ENCODE results near the gene LRRC8B. TPM values are rescaled to one million over a fixed set of nuclear protein-coding genes. Genes with fewer than 3 reads are reported as not detected.

LRRC8B gene
- total RNA-seq, 2 donors from 2014 or later = 5.5 to 6.5 TPM

DNA sequence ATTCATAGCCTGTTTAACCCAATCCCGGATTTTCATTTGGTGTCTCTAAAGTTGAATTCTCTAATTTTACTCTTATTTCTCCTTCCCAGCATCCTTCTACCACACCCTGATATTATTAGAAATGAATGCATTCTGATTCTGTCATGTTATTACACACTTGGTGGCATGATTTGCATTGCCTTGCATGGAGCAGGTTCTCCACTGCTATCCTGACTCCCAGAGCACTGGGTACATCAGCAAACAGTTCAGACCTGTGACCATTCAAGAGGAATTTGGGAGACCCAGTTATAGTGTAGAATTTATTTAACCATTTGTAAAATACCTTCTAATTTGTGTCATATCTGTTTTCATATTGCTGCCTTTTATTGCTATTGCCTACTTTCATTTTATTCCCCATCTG lies 2.6 kb downstream of the LRRC8B start:
- no peak overlapping the region for H3K4me3 ChIP-seq
- H3K36me3 ChIP-seq = no peaks in the 10 kb centered on the region
- TF ChIP-seq, protein P1, sequence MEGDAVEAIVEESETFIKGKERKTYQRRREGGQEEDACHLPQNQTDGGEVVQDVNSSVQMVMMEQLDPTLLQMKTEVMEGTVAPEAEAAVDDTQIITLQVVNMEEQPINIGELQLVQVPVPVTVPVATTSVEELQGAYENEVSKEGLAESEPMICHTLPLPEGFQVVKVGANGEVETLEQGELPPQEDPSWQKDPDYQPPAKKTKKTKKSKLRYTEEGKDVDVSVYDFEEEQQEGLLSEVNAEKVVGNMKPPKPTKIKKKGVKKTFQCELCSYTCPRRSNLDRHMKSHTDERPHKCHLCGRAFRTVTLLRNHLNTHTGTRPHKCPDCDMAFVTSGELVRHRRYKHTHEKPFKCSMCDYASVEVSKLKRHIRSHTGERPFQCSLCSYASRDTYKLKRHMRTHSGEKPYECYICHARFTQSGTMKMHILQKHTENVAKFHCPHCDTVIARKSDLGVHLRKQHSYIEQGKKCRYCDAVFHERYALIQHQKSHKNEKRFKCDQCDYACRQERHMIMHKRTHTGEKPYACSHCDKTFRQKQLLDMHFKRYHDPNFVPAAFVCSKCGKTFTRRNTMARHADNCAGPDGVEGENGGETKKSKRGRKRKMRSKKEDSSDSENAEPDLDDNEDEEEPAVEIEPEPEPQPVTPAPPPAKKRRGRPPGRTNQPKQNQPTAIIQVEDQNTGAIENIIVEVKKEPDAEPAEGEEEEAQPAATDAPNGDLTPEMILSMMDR (IDR thresholded peaks at IDR 0.05) = no peak
- peaks cover 0 to 3% of the 10 kb centered on the region in 2 donors for H3K4me1 ChIP-seq (ENCODE audit: control insufficient read depth in 1 of 2, low read depth in 2 of 2)
- no peaks in the 10 kb centered on the region for H3K9me3 ChIP-seq
- H3K27me3 ChIP-seq (replicated peaks; ENCODE audit: insufficient read depth) = no peaks in the 10 kb centered on the region
- ATAC-seq (ENCODE audit: insufficient number of reproducible peaks, low FRiP score, low read depth) = no peak
- DNase-seq (ENCODE audit: low spot score) = no peak
- H3K27ac ChIP-seq = no peak overlapping the region

DNA sequence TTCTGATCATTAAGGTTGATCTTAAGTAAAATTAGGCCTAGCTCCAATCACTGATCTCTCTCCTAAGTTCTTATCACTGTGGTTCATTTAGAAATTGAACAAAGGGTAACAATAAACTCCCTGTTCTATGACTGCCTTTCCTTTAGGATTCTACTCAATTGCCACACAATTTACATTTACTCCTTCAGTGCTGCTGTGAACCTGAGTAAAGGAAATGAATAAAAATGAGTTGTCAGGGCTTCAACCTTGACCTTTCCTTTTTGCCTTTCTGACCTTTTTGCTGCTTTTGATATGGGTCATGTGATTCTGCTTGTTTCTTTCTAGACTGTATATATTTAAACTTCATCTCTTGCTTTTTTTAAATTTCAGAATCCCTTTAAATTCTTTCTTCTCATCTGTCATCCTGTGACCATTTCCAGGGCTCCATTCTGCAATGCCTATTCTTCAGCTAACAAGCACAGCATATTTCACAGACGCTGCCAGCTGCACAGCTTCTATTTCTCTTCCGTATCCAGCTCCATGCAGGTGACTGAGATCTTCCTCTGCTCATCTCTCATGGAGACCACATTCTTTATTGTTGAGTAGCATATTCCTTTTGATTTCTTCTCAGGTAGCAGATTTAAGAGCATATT lies 3.2 kb downstream of the LRRC8B start:
- H3K9me3 ChIP-seq = no peaks in the 10 kb centered on the region
- no peak for DNase-seq (ENCODE audit: low spot score)
- ATAC-seq (ENCODE audit: insufficient number of reproducible peaks, low FRiP score, low read depth) = no peak
- H3K36me3 ChIP-seq = no peaks in the 10 kb centered on the region
- no peak overlapping the region for H3K4me3 ChIP-seq
- peaks cover 0 to 3% of the 10 kb centered on the region in 2 donors for H3K4me1 ChIP-seq (ENCODE audit: control insufficient read depth in 1 of 2, low read depth in 2 of 2)
- H3K27ac ChIP-seq = no peak overlapping the region
- no peaks in the 10 kb centered on the region for H3K27me3 ChIP-seq (replicated peaks; ENCODE audit: insufficient read depth)
- TF ChIP-seq, protein P1 (IDR thresholded peaks at IDR 0.05) = no peak

GRCh38 chr1:89528382-89528780 lies 3.8 kb downstream of the LRRC8B start:
- TF ChIP-seq, protein P1 (IDR thresholded peaks at IDR 0.05) = no peak
- Histone ChIP-seq H3K9me3 (no peaks in the 10 kb centered on the region), H3K36me3 (no peaks in the 10 kb centered on the region), H3K4me3 (no peak overlapping the region), H3K27ac (no peak overlapping the region), H3K4me1 (ENCODE audit: control insufficient read depth in 1 of 2, low read depth in 2 of 2) (peaks cover 0 to 3% of the 10 kb centered on the region in 2 donors), H3K27me3 (replicated peaks; ENCODE audit: insufficient read depth) (no peaks in the 10 kb centered on the region)
- no peak for ATAC-seq (ENCODE audit: insufficient number of reproducible peaks, low FRiP score, low read depth)
- DNase-seq (ENCODE audit: low spot score) = no peak

GRCh38 chr1:89529196-89529595 lies 4.6 kb downstream of the LRRC8B start:
- ATAC-seq (ENCODE audit: insufficient number of reproducible peaks, low FRiP score, low read depth) = no peak
- Histone ChIP-seq H3K27ac (no peak overlapping the region), H3K4me1 (ENCODE audit: control insufficient read depth in 1 of 2, low read depth in 2 of 2) (no peaks in the 10 kb centered on the region), H3K36me3 (no peaks in the 10 kb centered on the region), H3K4me3 (no peak overlapping the region), H3K27me3 (replicated peaks; ENCODE audit: insufficient read depth) (no peaks in the 10 kb centered on the region), H3K9me3 (no peaks in the 10 kb centered on the region)
- no peak for DNase-seq (ENCODE audit: low spot score)
- TF ChIP-seq, protein P1 (IDR thresholded peaks at IDR 0.05) = no peak

- TF ChIP-seq, protein P1 (IDR thresholded peaks at IDR 0.05) = no peak
- DNase-seq (ENCODE audit: low spot score) = no peak
- Histone ChIP-seq H3K4me1 (ENCODE audit: control insufficient read depth in 1 of 2, low read depth in 2 of 2) (no peaks in the 10 kb centered on the region), H3K27me3 (replicated peaks; ENCODE audit: insufficient read depth) (no peaks in the 10 kb centered on the region), H3K27ac (no peak overlapping the region), H3K4me3 (no peak overlapping the region), H3K36me3 (no peaks in the 10 kb centered on the region), H3K9me3 (no peaks in the 10 kb centered on the region)
- no peak for ATAC-seq (ENCODE audit: insufficient number of reproducible peaks, low FRiP score, low read depth)
Observed at GRCh38 chr1:89530444-89531089, 5.9 kb downstream of the LRRC8B start.

All from thoracic aorta (tissue), 2 donors.